Cardiac septum (tissue), 1 donor: ENCODE measurements around the gene HECW1. TPM values are rescaled to one million over a fixed set of nuclear protein-coding genes. Genes with fewer than 3 reads are reported as not detected.

Source experiments
- DNase-seq: peaks from one replicate; pipeline ENCODE4 v3.0.0-alpha.2; 2020; ENCODE audit warnings: low spot score
- intact Hi-C: fragments of 100-400 bp; cut with DNase I; formaldehyde crosslinking; loops from one replicate; pipeline ENCODE4 v1.14.0; 2022
- total RNA-seq: library from RNA; stranded (reverse); fragmentation: NEBNext Ultra II Directional; extraction: Animal tissue kit (Norgen Biotek cat#: 25700); gene quantifications from one replicate; pipeline ENCODE4 v1.2.1, GENCODE V29; 2021
- donor health status: DM: no; HTN: no; CAD: no.

HECW1 gene
- total RNA-seq, 1 donor from 2014 or later: not detected

GRCh38 chr7:43240565-43240964 lies 128.1 kb downstream of the HECW1 start:
- DNase-seq: no peak
- intact Hi-C loops: no loop called here

- intact Hi-C loops: no loop called here
These were observed 130.3 kb downstream of the HECW1 start for GRCh38 chr7:43242628-43243255.

GRCh38 chr7:43244232-43244631 lies 131.8 kb downstream of the HECW1 start:
- intact Hi-C loops: no loop called here

More at GRCh38 chr7:43242628-43243255, 130.3 kb downstream of the HECW1 start:
- no peak for DNase-seq

GRCh38 chr7:43244784-43245183 lies 132.3 kb downstream of the HECW1 start:
- no peak for DNase-seq
- intact Hi-C loops: no loop called here

More at GRCh38 chr7:43244232-43244631, 131.8 kb downstream of the HECW1 start:
- no peak for DNase-seq

GRCh38 chr7:43247757-43248156 lies 135.3 kb downstream of the HECW1 start:
- no peak for DNase-seq
- intact Hi-C loops: no loop called here

- DNase-seq: no peak
- intact Hi-C loops: no loop called here
These were observed 136.1 kb downstream of the HECW1 start for GRCh38 chr7:43248553-43248952.

- no peak for DNase-seq
- intact Hi-C loops: no loop called here
These were observed 136.7 kb downstream of the HECW1 start for GRCh38 chr7:43248961-43249822.

GRCh38 chr7:43249823-43250145 lies 137.3 kb downstream of the HECW1 start:
- intact Hi-C loops: no loop called here
- DNase-seq: no peak

- DNase-seq: peak; percentile 82
- intact Hi-C loops: loop anchor here (1.0 kb wide), 1 partner anchor 320 kb away; no protein-coding TSS in a partner anchor
These were observed 148.8 kb downstream of the HECW1 start for GRCh38 chr7:43260980-43261878.

- no peak for DNase-seq
- intact Hi-C loops: no loop called here
These were observed 152.7 kb downstream of the HECW1 start for GRCh38 chr7:43265139-43265538.

- intact Hi-C loops: no loop called here
- no peak for DNase-seq
These were observed 161.7 kb downstream of the HECW1 start for GRCh38 chr7:43273939-43274719.

- no peak for DNase-seq
- intact Hi-C loops: no loop called here
These were observed 162.3 kb downstream of the HECW1 start for GRCh38 chr7:43274752-43275151.

- no peak for DNase-seq
- intact Hi-C loops: no loop called here
These were observed 164.1 kb downstream of the HECW1 start for GRCh38 chr7:43276547-43276946.

- intact Hi-C loops: no loop called here
- DNase-seq: no peak
These were observed 165.7 kb downstream of the HECW1 start for GRCh38 chr7:43278088-43278644.

- no peak for DNase-seq
- intact Hi-C loops: no loop called here
These were observed 168.8 kb downstream of the HECW1 start for GRCh38 chr7:43281268-43281667.

GRCh38 chr7:43283706-43284105 lies 171.3 kb downstream of the HECW1 start:
- intact Hi-C loops: no loop called here
- DNase-seq: no peak

- intact Hi-C loops: no loop called here
- no peak for DNase-seq
These were observed 177.4 kb downstream of the HECW1 start for GRCh38 chr7:43289826-43290225.

GRCh38 chr7:43290978-43291377 lies 178.5 kb downstream of the HECW1 start:
- intact Hi-C loops: no loop called here
- no peak for DNase-seq

GRCh38 chr7:43291789-43292188 lies 179.3 kb downstream of the HECW1 start:
- intact Hi-C loops: no loop called here
- no peak for DNase-seq
